NCI-H345 (cell line): ENCODE data around the gene FBLN1.
"Not testable (repeated sequence)": the region's sequence is repeated elsewhere in the genome, so short reads cannot be mapped to it uniquely, and the experiment has no call there.

Experiments
- DNase-seq: peaks from one replicate; lab custom pipeline; 2025; lab: John Stamatoyannopoulos, UW

The FBLN1 gene

DNA sequence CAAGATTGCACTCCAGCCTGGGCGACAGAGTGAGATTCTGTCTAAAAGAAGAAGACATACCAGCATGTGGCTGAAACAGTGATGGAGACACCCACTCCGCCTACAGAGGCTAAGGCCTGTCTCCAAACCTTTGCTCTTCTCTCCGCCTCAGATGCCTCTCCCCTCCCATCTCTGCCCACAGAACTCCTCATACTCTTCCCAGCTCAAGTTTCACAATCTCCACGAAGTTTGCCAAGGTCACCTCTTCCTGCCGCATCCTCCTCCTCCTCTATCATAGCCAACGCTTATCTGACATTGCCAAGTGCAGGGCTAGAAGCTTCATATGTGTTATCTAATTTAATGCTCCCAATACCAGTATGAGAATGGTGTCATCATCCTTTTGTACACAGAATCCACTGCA is 25.9 kb upstream of the FBLN1 start:
- no peak for DNase-seq

DNA sequence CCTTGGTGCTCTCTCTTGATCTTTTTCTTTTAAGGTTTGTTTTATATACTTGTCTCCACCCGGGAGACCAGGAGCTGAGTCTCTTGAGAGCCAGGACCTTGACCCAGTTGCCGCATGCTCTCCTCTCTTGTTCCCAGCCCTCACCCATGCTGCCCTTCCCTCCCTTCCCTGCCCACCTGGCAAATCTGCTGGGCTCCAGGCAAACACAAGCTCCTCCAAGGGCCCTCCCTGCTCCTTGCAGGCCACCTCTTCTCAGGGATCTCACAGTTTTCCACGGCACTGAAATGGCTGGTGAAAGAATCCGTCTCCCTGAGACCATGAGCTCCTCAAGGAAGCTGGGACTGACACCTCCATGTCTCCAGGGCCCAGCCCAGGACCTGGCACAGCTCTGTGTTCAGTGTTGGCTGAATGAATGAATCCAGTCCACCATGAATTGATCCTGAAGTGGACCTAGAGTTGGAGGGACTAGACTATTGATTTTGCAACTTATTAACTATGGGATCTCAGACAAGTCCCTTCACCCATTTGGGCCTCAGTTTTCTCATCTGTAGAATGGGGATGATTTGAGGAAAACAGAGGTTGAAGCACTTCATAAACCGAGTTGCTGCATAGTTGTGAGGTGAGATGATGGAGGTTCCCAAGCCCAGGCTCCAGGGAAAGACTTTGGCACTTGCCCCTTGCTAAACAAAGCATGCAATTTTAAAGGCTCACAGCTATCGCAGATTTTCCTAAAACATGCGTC is 25.1 kb upstream of the FBLN1 start:
- DNase-seq, result no peak

DNA sequence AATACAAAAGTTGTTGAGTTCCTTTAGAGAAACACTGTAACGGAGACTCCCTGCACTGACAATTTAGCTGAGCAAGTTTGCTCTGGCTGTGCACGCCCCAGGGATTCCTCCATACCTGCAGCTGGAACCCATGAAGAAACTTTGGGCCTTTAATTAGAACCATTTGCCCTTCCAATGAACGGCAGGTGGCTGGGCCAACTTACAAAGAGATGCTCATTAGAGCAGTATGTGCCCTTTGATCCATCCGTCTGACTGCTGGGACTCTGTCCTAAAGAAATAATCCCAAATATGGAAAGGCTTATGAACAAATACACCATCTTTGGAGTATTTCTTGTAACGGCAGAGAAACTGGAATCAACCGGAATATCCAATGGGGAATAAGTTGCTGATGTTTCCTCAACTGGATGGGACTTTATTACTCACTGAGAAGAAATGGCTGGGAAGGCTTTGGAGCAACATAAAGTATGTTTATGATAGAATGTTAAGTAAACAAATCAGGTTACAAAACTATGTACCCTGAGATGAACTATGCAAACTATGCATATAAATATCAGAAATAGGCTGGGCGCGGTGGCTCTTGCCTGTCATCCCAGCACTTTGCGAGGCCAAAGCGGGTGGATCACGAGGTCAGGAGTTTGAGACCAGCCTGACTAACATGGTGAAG is 24.4 kb upstream of the FBLN1 start:
- DNase-seq, result no peak

DNA sequence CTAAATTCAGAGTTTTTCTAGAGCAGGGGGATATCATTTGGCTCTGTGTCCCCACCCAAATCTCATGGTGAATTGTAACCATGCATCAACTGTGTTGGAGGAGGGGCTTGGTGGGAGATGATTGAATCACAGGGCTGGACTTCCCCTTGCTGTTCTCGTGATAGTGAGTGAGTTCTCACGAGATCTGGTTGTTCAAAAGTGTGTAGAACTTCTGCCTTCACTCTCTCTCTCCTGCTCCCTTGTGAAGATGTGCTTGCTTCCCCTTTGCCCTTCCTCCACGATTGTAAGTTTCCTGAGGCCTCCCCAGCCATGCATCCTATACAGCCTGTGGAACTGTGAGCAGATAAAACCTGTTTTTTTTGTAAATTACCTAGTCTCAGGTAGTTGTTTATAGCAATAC is 22.0 kb upstream of the FBLN1 start:
- no peak for DNase-seq

DNA sequence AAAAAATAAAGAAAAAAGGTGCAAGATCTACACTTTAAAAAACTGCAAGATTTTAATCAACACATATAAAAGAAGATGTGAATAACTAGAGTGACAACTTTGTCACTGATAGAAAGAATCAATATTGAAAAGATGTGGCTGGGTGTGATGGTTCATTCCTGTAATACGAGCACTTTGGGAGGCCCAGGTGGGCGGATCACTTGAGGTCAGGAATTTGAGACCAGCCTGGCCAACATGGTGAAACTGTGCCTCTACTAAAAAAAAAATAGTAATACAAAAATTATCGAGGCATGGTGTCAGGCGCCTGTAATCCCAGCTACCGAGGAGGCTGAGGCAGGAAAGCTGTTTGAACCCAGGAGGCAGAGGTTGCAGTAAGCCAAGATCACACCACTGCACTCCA is 21.0 kb upstream of the FBLN1 start:
- DNase-seq, result no peak

DNA sequence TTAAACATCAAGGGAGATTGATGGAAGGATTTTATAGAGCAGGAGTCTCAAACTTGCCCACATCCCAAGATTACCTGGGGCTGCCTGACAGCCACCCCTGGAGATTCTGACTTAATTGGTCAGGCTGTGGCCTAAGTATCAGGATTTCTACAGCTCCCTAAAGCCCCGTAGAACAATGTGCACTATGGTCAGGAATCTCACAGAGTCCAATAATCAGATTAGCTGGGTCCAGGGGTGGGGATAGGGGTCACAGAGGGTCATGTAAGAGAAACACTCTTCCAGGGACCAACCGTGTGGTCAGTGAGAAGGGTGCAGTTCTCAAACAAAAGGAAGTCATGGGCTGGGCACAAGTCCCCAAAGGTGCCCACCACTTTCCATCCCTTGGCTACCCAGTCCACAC is 20.5 kb upstream of the FBLN1 start:
- no peak for DNase-seq

DNA sequence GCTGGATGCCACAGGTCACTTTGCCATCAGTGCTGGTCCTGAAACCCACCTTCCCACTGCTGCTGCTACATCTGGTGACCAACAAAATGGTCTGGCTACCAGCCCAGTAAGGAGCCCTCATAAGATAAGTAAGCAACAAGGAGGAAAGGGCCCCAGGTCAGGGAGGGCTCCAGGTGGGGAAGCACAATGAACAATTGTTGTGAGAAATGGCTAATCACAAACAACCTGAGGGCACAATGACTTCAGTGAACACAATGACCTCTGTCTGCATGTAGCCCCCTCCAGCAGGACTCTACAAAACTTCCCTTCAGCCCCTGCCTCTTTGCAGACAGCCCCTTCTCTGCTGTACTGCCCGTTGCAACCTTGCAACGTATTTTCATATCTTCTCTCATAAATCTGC is 19.4 kb upstream of the FBLN1 start:
- no peak for DNase-seq

DNA sequence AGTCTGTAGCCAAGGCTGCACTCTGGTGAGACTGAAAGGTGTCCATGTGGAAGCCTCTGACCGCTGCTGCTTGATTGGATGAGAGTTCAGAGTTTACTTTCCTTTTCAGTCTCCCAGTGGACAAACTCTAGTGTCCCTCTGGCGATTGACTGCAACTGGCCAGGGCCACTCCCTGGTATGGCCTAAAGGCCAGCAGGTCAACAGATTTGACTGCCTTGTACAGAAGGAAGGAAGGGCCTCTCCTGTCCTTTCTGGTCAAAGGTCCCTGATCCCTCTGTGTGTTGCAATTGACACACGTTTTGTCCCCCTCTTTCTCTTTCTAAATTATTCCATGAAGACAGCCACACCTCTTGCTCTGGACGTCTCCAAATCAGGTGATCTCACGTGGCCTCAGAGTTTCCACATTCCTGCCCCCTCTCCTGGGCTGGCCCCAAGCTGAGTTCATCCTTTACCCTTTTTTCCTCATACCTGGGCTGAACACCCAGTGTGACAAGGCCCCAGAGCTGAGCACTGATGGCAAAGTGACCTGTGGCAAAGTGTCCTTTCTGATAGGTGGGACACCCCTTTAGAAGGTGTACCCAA is 18.7 kb upstream of the FBLN1 start:
- DNase-seq, result no peak

DNA sequence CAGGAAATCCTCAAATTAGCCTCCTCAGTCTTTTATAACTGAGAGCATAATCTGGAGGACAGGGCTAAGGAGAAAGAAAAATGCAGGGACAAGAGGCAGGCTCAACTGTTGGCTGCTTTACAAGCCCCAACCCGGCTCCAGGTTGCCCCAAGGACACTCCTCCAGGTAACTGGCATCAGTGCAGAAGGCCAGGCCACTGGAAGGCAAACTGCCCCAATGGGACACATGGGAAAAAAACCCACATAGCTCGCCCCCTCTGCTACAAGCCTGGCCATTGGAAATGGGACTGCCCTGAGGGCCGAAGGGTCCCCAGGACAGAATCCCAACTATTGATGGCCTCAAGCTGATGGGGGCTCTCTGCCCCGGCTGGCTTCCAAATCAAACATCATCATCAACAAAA is 17.9 kb upstream of the FBLN1 start:
- DNase-seq, result no peak

DNA sequence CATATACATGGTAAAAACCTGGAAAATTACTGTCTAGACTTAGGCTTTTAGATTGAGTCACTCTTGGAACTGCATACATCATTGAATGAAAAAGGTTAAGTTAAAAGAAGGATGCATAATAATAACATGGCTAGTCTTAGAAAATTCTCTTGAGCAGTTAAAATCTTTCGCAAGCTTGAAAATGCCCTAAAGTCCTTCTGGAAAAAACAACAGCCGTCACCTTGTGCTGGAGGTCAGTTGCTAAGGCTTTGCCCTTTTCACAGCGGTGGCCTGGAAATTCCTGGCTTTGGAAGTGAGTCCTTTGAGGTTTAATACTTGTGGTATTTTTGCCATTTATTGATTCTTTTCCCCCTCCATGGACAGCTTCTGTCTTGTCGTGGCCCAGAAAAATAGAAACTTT is 17.4 kb upstream of the FBLN1 start:
- DNase-seq, result no peak

DNA sequence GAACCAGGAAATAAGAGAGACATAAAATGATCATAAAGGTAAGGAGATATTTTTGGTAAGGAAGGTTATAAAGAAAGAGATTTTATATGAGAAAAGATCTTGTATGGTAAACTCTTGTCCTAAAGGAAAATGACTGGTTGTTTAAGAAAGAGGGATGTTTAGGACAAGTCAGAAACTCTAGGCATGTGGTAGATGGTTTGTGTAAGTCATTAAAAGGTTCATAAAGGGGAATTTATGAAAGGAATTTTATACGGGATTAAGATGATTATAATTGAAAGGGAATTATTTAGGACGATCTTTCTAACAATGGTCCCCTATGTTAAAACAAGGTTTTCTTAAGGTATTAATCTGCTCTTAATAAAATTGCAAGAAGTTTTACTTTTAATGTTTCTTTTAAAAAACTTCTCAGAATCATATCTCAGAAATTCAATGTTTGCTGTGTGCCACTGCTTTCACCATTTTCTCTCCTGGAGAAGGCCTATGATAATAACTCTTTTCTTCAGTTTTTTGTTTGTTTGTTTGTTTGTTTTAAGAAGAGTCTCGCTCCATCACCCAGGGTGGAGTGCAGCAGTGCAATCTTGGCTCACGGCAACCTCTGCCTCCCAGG is 13.8 kb upstream of the FBLN1 start:
- DNase-seq, result no peak

DNA sequence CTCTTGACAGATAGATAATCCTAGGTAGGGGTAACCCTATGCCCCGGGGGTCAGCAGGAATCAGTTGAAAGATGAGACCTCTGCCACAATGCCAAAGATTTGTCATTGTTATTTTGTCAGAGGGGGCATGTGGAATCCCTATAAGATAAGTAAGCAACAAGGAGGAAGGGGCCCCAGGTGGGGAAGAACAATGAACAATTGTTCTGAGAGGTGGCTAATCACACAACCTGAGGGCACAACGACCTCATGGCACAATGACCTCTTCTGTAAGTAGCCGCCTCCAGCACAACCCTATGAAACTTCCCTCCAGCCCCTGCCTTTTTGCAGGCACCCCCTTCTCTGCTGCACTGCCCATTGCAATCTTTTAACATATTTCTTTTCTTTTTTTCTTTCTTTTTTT is 11.8 kb upstream of the FBLN1 start:
- no peak for DNase-seq

DNA sequence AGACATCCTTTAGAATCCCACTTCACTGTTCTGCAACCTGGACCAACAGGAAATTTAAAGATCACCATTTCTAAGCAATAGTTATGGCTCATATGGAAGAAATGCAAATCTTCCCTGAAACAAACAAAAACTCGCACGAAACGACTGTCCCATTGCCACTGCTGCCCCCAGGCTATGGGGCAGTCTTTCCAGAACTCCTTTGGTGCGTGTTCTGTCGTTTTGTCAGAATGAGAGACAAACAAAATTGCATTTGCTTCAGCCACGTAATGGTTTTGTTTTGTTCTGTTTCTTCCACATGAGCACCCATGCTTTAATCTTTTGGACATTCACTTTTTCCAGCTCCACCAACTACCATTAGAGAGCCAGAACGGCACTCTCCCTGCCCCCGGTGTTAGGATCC is 10.8 kb upstream of the FBLN1 start:
- DNase-seq, result no peak

DNA sequence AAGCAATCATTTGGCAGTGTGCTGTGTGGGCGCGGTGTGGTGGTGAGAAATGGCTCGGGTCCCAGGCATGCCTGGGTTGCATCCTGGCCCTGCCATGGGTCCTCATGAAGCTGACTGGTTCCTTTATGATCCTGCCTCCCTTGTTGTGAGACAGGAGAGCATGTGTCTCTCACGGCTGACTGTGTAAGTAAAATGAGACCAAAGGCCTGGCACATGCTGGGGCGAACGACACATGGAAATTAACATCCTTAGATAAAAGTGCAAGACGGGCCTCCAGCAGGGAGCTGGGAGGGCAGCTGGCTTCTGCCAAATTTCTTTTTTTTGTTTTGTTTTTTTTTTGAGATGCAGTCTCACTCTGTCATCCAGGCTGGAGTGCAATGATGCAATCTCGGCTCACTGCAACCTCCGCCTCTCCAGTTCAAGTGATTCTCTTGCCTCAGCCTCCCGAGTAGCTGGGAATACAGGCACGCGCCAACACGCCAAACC is 9.4 kb upstream of the FBLN1 start:
- no peak for DNase-seq

DNA sequence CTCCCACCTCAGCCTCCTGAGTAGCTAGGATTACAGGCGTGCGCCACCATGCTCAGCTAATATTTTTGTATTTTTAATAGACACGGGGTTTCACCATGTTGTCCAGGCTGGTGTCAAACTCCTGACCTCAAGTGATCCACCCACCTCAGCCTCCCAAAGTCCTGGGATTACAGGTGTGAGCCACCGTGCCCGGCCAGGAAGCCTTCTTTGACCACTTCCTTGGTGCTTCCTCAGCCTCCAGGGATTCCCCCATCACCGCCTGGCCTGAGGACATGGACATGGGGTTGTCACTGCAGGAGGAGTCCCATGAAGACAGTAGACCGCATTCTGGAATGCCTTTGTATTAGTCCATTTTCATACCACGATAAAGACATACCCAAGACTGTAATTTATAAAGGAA is 8.4 kb upstream of the FBLN1 start:
- not testable (repeated sequence) for DNase-seq

DNA sequence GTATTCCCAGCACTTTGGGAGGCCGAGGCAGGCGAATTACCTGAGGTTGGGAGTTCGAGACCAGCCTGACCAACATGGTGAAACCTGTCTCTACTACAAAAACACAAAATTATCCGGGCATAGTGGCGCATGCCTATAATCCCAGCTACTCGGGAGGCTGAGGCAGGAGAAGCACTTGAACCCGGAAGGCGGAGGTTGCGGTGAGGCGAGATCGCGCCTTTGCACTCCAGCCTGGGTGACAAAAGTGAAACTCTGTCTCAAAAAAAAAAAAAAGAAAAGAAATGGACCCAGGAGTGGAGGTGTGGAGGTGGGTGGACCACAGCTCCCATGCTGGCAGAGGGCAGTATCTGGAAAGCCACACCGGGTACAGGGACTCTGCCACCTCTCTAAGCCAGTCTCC is 7.1 kb upstream of the FBLN1 start:
- DNase-seq, result not testable (repeated sequence)

DNA sequence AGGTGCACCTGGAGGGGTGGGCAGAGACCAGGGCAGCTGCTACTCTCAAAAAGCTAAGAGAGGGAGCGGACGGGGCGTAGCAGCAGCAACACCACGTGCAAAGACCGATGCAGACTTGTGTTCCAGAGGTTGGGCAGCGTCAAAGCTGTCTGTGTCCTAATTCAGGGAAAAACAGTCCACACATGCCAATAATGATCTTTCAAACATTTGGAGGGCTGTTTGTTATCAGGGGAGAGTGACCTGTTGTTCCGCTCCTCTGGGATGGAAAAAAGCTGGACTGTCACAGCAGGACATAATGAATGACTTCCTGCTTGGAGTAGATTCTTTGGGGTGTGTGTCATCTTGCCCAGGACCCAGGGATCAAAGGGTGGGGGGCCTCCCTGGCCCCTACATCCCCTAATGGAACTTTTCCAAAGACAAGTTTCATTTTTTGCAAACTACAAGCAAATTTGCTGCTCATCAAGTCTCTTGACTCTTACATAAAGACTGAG is 6.2 kb upstream of the FBLN1 start:
- DNase-seq, result no peak

DNA sequence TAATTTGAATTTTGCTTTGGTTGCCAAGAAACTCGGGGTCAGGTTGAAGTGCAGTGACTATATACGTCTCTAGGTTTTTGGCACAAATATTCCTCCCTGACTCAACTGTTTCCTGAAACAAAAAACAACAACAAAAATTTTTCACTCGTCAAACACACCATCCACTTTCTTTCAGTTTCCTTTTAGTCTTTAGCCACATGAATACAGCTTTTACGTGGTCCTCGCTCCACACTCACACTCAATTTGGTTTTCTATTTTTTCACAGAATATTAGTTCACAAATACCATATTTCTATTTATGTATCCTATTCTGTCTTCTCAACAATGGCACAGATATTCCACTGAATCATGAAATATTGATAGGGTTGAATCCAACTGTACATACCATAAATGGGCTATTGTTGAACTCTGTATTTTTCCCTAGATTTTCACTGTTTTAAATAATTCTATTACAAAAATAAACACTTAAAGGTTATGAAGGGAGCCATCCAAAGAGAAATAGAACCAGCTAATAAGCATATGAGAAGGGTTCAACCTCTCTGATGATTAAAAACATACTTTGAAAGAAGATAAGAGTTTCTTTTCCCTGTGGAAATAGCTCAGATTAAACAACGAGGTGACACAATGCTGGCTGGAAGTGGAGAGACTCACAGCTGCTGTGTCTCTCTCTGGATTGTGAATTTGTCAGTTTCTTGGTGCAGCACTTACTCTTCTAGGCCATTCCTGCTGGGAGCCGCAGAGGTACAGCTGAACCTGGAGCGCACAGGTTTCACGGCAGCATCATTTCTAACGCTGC is 5.1 kb upstream of the FBLN1 start:
- DNase-seq, result no peak

DNA sequence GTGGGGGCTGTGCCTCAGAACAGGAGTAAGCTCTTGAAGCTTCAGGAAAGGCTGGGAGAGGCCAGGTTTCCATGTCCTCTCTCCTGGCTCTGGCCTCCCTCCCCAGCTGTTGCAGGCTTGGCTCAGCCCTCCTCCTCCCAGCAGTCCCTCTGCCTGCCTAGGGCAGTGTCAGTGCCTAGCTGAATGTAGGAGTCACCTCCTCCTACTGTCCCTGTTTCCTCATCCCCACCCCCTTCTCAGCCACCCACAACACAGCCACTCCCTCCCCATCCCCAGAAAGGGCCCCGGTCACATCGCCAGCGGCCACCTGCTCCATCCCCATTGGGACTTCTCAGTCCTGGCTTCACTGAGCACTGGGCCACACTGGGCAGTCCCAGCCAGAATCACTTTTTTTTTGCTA is 2.9 kb upstream of the FBLN1 start:
- no peak for DNase-seq

DNA sequence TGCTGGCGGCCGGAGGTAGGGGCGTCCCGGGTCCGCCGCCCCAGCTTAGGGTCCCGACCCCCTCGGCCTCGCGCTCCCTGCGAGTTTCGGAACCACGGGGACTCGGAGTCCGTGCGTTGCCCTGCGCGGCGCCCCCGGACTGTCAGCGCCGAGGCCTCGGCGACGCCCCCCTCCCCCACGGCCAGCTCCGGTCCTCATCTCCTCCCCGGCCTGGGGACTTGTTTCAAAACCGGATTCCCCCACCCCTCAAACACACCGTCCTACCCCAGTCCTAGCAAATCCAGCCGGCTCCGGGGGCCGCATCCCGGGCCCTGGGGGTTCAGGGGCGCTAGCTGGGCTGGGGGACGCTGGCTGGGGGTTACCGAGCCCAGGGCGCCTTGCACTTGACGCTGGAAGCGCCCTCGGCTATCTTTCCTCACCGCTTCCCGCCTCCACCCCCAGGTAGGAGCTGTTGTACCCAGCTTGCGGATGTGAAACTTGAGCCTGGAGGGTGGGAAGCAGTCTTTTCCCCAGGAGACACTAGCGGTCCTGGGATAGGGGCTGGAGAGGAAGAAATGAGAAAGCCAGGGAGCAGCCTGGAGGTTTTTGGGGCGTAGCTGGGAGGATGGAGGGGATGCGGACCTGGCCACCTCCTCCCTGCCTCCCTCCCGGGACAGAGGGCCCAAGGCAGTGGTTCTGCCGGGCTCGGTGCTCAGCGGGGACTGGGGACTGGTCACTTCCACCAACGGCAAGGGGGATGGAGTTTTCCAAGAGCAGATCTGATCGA is 550 bp downstream of the FBLN1 start:
- DNase-seq, result no peak

DNA sequence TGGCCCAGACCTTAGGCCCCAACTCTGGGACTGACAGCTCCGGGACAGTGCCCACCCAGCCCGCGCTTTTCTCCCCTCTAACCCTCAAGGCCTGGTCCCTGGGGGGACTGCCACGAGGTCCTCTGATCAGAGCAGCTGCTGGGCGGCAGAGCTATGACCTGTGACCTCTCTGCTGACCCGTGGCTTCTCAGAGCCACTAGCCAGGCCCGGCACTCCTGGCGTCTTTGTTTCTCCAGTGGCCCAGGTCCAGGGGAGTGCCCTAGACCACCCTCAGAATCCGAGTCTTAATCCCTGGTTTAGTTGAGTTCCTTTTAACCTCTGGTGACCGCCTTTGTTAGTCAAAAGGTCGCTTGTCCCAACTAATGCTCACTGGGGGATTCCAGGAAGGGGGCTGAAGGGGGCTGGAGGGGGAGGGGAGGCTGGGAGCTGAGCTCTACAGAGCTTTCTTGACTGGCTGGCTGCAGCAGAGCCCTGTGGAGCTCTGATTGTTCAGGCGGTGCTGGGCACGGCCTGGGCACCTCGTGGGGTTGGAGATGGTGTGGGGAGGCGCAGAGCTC is 1.2 kb downstream of the FBLN1 start:
- no peak for DNase-seq
